Upper lobe of left lung (tissue), 6 donors: ENCODE results near the gene DCTN4. TPM values are rescaled to one million over a fixed set of nuclear protein-coding genes. Genes with fewer than 3 reads are reported as not detected.
"Not testable (repeated sequence)": the region's sequence is repeated elsewhere in the genome, so short reads cannot be mapped to it uniquely, and the experiment has no call there.

ENCODE experiments used
- ATAC-seq, 2 donors: fragments of 200-7000 bp; cut with Tn5 transposase; one replicate each; pipeline ENCODE4 v1.9.1; 2022; ENCODE audit warnings: mild to moderate bottlenecking in 2 of 2, moderate library complexity in 2 of 2; ENCODE audit not compliant: low FRiP score in 2 of 2
- DNase-seq, 2 donors: peaks; one replicate each; pipeline ENCODE4 v3.0.0-alpha.2; 2019 to 2020
- H3K27ac ChIP-seq, 4 donors: fragments of 200-600 bp; sonication (generic); one replicate each; pipeline ENCODE4 v1.5.1; 2016 to 2019
- H3K27me3 ChIP-seq, 4 donors: fragments of 200-600 bp; sonication (generic); one replicate each; pipeline ENCODE4 v1.5.1; 2017 to 2019
- H3K36me3 ChIP-seq, 4 donors: fragments of 200-600 bp; sonication (generic); one replicate each; pipeline ENCODE4 v1.5.1; 2016 to 2019
- H3K4me1 ChIP-seq, 4 donors: fragments of 200-600 bp; sonication (generic); one replicate each; pipeline ENCODE4 v1.5.1; 2018 to 2019
- H3K4me3 ChIP-seq, 4 donors: fragments of 200-600 bp; sonication (generic); one replicate each; pipeline ENCODE4 v1.5.1; 2017 to 2019; ENCODE audit warnings: mild to moderate bottlenecking in 2 of 4, moderate library complexity in 1 of 4
- H3K9me3 ChIP-seq, 4 donors: fragments of 200-600 bp; sonication (generic); one replicate each; pipeline ENCODE4 v1.5.1; 2018 to 2019
- EP300 ChIP-seq, 4 donors: sonication (generic); formaldehyde crosslinking; IDR thresholded peaks; one replicate each; pipeline ENCODE4 v1.5.1; 2017; ENCODE audit warnings: antibody characterized with exemption in 4 of 4, control low read depth in 2 of 4
- POLR2A ChIP-seq, 4 donors: fragments of 450-650 bp; IDR thresholded peaks; one replicate each; pipeline ENCODE4 v1.5.1; 2016 to 2017; ENCODE audit warnings: antibody characterized with exemption in 4 of 4, mild to moderate bottlenecking in 2 of 4
- POLR2AphosphoS5 ChIP-seq, 2 donors: sonication (generic); formaldehyde crosslinking; IDR thresholded peaks; one replicate each; pipeline ENCODE4 v1.5.1; 2017; ENCODE audit warnings: antibody characterized with exemption in 2 of 2
- WGBS, 2 donors: methylation state at CpG; one replicate each; pipeline ENCODE4 v1.1.5; 2017 to 2018; 5-methylcytosine and 5-hydroxymethylcytosine counted together
- total RNA-seq, 6 donors: library from RNA; depleted of rRNA in 4 of 6; stranded (reverse); fragments of >200 nt in 4 of 6; gene quantifications; one replicate each; pipeline versions ENCODE4 v1.1.0 to v1.2.1, GENCODE V29; 2016 to 2021
- TF ChIP-seq, protein P1 (sequence below), 6 experiments: fragments of 450-650 bp in 4 of 6; fragments of 200-600 bp in 2 of 6; sonication (generic) in 2 of 6; IDR thresholded peaks; one replicate each; pipeline ENCODE4 v1.5.1; 2016 to 2019; ENCODE audit warnings: antibody characterized with exemption in 6 of 6
- donor health status: DM: no; HTN: no; CAD: no; lungs with moderate emphysema.
- donor health status: DM: no; HTN: yes; CAD: no; lungs with severe emphysema.

DCTN4 gene
- total RNA-seq, 6 donors from 2014 or later, result 37.8 to 111 (median 71.4) TPM

DNA sequence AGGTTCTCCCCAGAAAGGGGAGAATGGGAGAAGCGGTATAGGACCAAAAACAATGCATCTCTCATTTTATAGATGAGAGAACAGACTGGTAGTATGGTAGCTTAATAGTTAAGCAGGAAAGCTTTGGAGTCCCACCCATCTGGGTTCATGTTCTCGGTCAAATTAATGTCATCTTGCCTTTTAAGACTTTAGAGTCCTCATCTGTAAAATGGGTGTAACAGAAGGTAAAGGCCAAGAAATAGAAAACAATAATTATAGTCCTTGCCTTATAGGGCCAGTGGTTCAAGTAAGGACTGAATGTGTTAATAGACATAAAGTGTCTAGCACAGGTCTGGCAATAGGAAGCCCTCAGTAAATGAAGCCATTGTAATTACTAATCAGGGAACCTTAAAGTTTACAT is 36.1 kb upstream of the DCTN4 start:
- ATAC-seq (no peak), DNase-seq (no peak)
- H3K27ac ChIP-seq, result no peak overlapping the region
- 80 to 90% methylated on average over 2 of the region's 2 CpGs for WGBS, 2 donors
- H3K36me3 ChIP-seq, result peaks cover 5 to 28% (median 13%) of the 10 kb centered on the region in 4 donors
- peaks cover 2 to 20% (median 11%) of the 10 kb centered on the region in 4 donors for H3K4me1 ChIP-seq
- no peaks in the 10 kb centered on the region for H3K9me3 ChIP-seq
- H3K27me3 ChIP-seq, result no peaks in the 10 kb centered on the region
- H3K4me3 ChIP-seq, result no peak overlapping the region
- TF ChIP-seq POLR2A (IDR thresholded peaks at IDR 0.05), result no peak
- TF ChIP-seq, protein P1, sequence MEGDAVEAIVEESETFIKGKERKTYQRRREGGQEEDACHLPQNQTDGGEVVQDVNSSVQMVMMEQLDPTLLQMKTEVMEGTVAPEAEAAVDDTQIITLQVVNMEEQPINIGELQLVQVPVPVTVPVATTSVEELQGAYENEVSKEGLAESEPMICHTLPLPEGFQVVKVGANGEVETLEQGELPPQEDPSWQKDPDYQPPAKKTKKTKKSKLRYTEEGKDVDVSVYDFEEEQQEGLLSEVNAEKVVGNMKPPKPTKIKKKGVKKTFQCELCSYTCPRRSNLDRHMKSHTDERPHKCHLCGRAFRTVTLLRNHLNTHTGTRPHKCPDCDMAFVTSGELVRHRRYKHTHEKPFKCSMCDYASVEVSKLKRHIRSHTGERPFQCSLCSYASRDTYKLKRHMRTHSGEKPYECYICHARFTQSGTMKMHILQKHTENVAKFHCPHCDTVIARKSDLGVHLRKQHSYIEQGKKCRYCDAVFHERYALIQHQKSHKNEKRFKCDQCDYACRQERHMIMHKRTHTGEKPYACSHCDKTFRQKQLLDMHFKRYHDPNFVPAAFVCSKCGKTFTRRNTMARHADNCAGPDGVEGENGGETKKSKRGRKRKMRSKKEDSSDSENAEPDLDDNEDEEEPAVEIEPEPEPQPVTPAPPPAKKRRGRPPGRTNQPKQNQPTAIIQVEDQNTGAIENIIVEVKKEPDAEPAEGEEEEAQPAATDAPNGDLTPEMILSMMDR (IDR thresholded peaks at IDR 0.05), result no peak
- no peak for TF ChIP-seq EP300 (IDR thresholded peaks at IDR 0.05)
- no peak for TF ChIP-seq POLR2AphosphoS5 (IDR thresholded peaks at IDR 0.05)

DNA sequence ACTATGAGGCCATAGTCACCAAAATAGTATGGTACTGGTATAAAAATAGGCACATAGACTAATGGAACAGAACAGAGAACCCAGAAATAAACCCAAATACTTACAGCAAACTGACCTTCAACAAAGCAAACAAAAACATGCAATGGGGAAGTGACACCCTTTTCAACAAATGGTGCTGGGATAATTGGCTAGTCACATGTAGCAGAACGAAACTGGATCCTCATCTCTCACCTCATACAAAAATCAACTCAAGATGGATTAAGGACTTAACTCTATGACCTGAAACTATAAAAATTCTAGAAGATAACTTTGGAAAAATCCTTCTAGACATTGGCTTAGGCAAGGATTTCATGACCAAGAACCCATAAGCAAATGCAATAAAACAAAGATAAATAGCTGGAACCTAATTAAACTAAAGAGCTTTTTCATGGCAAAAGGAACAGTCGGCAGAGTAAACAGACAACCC is 34.6 kb upstream of the DCTN4 start:
- not testable (repeated sequence) for H3K4me3 ChIP-seq, H3K9me3 ChIP-seq, H3K27me3 ChIP-seq, H3K27ac ChIP-seq, DNase-seq, ATAC-seq
- Histone ChIP-seq H3K36me3 (peaks cover 5 to 26% (median 13%) of the 10 kb centered on the region in 4 donors), H3K4me1 (peaks cover 14 to 33% (median 20%) of the 10 kb centered on the region in 4 donors)
- WGBS, 2 donors, result 89% methylated on average over 2 of the region's 2 CpGs

DNA sequence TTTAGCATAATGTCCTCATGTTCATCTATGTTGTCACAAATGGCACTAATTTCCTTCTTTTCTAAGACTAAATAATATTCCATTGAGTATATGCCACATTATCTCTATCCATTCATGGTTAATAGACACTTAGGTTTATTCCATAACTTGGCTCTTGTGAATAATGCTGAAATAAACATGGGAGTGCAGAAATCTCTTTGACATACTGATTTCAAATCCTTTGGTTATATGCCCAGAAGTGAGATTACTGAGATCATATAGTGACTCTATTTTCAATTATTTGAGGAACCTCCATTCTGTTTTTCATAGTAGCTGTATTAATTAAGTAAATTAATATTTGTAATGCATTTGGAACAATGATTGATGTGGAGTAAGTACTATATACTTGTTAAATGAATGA is 32.7 kb upstream of the DCTN4 start:
- DNase-seq, result no peak
- Histone ChIP-seq H3K4me3 (no peak overlapping the region), H3K27me3 (no peaks in the 10 kb centered on the region), H3K9me3 (no peaks in the 10 kb centered on the region), H3K4me1 (peaks cover 22 to 45% (median 32%) of the 10 kb centered on the region in 4 donors), H3K27ac (no peak overlapping the region), H3K36me3 (peaks cover 5 to 15% (median 10%) of the 10 kb centered on the region in 4 donors)
- ATAC-seq, result no peak
- TF ChIP-seq EP300 (IDR thresholded peaks at IDR 0.05) (no peak), POLR2AphosphoS5 (IDR thresholded peaks at IDR 0.05) (no peak), POLR2A (IDR thresholded peaks at IDR 0.05) (no peak)
- TF ChIP-seq, protein P1 (IDR thresholded peaks at IDR 0.05), result no peak

DNA sequence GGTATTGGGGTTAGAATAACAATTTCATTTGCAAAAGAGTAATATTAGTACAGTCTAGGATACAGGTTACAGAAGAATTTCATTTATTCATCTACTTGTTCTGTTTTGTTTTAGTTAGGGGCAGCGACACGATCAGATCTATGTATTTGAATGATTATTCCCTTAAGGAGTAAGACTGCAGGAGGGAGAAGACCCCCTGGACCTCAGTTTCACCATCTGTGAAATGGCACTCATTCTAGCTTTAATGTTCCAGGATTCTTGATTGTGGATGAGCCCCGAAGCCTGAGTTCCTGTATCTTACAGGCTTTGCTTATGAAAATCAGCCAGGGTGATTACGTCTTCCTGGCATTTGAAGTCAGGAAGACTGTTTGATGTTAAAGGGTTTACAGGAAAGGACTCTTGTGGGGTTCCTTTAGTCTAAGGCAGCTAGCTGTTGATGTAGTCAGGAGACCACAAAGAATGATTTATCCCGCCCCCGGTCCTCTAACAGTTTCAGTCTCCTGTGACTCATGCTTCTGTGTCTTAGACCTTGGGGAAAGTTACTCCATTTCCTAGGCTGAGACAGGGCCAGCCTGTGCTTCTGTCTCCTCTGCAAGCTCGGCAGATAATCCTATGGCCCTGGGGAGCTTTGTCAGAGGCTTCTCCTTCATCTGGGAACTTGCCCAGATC is 31.3 kb upstream of the DCTN4 start:
- 45 to 53% methylated on average over 7 of the region's 7 CpGs for WGBS, 2 donors
- Histone ChIP-seq H3K9me3 (no peaks in the 10 kb centered on the region), H3K4me1 (peaks cover 22 to 46% (median 32%) of the 10 kb centered on the region in 4 donors), H3K4me3 (no peak overlapping the region), H3K27ac (peak overlapping the region; percentile 36 to 58 (median 44)), H3K36me3 (peaks cover 0 to under 1% (median 0%) of the 10 kb centered on the region in 4 donors), H3K27me3 (no peaks in the 10 kb centered on the region)
- TF ChIP-seq, protein P1 (IDR thresholded peaks at IDR 0.05), result no peak
- TF ChIP-seq POLR2AphosphoS5 (IDR thresholded peaks at IDR 0.05) (peak; percentile 37 to 50), POLR2A (IDR thresholded peaks at IDR 0.05) (peak in 1 of 4 donors; percentile 47), EP300 (IDR thresholded peaks at IDR 0.05) (peak in 1 of 4 donors; percentile 45)
- DNase-seq, result peak in 1 of 2 donors; percentile 71
- ATAC-seq, result peak; percentile 86 to 97

DNA sequence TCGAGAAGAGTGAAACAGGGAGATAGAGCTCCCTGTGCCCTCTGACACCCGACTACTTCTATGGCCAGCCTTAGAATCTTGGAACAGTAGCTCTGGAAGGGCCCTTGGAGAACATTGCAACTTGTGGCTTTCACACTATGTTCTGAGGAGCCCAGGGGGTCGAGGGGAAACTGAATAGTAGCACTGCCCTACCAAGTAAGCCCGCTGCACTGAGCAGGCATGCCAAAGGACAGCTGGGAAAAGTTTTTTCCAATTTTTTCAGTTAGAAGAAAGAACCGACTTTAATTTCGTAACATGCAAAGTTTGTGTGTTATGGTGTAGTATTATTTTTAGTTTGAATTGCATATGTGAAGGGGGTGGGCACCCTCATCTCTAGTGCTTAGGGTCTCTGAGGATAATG is 30.6 kb upstream of the DCTN4 start:
- ATAC-seq, result peak in 1 of 2 donors; percentile 4
- H3K27ac ChIP-seq, result peak overlapping the region in 3 of 4 donors; percentile 38 to 58 (median 50)
- no peak for DNase-seq

More for the DNA sequence above, 30.6 kb upstream of the DCTN4 start:
- H3K27me3 ChIP-seq, result no peaks in the 10 kb centered on the region
- peaks cover 22 to 53% (median 32%) of the 10 kb centered on the region in 4 donors for H3K4me1 ChIP-seq
- H3K36me3 ChIP-seq, result no peaks in the 10 kb centered on the region
- H3K4me3 ChIP-seq, result no peak overlapping the region
- no peaks in the 10 kb centered on the region for H3K9me3 ChIP-seq
- TF ChIP-seq, protein P1 (IDR thresholded peaks at IDR 0.05), result no peak
- no peak for TF ChIP-seq EP300 (IDR thresholded peaks at IDR 0.05)
- TF ChIP-seq POLR2AphosphoS5 (IDR thresholded peaks at IDR 0.05), result no peak
- TF ChIP-seq POLR2A (IDR thresholded peaks at IDR 0.05), result no peak
- WGBS, 2 donors, result 65 to 71% methylated on average over 6 of the region's 6 CpGs
